GM18505 (cell line): ENCODE results near the gene TPST2.

Experiments
- ATAC-seq: cut with Tn5 transposase; IDR thresholded peaks from one replicate; pipeline ENCODE4 v1.9.1; 2021; ENCODE audit not compliant: unreplicated experiment
- POLR2A ChIP-seq: IDR thresholded peaks from 4 replicates; pipeline ENCODE4 v1.6.1; 2011; ENCODE audit warnings: borderline replicate concordance; ENCODE audit not compliant: insufficient read depth, insufficient read length; ENCODE audit errors: extremely low read depth

TPST2 gene

GRCh38 chr22:26514419-26515161 is 75.3 kb downstream of the TPST2 start:
- TF ChIP-seq POLR2A = no peak
- ATAC-seq = no peak

- no peak for ATAC-seq
These were observed 76.1 kb downstream of the TPST2 start for GRCh38 chr22:26513838-26514237.

GRCh38 chr22:26512149-26512793 is 77.7 kb downstream of the TPST2 start, which contains the start of gene TFIP11:
TSS of gene TFIP11 (minus strand) at chr22:26512473. CDS start at chr22:26510272, 2,201 bp downstream.
- TF ChIP-seq POLR2A = peak; percentile 88
- peak; percentile 84 for ATAC-seq

More at GRCh38 chr22:26513838-26514237, 76.1 kb downstream of the TPST2 start:
- TF ChIP-seq POLR2A = no peak

GRCh38 chr22:26508148-26508547 is 81.8 kb downstream of the TPST2 start:
- ATAC-seq = no peak
- no peak for TF ChIP-seq POLR2A

- no peak for ATAC-seq
- TF ChIP-seq POLR2A = no peak
These were observed 86.2 kb downstream of the TPST2 start for GRCh38 chr22:26503758-26504157.

- no peak for TF ChIP-seq POLR2A
- ATAC-seq = no peak
These were observed 87.0 kb downstream of the TPST2 start for GRCh38 chr22:26502688-26503561.

- TF ChIP-seq POLR2A = no peak
- no peak for ATAC-seq
These were observed 87.9 kb downstream of the TPST2 start for GRCh38 chr22:26501996-26502395.

GRCh38 chr22:26499188-26499703 is 90.7 kb downstream of the TPST2 start:
- no peak for TF ChIP-seq POLR2A
- no peak for ATAC-seq

- no peak for TF ChIP-seq POLR2A
- ATAC-seq = no peak
These were observed 93.5 kb downstream of the TPST2 start for GRCh38 chr22:26496456-26496855.

GRCh38 chr22:26494506-26494905 is 95.4 kb downstream of the TPST2 start:
- TF ChIP-seq POLR2A = no peak
- ATAC-seq = no peak

GRCh38 chr22:26492220-26492619 is 97.7 kb downstream of the TPST2 start:
- ATAC-seq = no peak
- no peak for TF ChIP-seq POLR2A

- no peak for TF ChIP-seq POLR2A
- no peak for ATAC-seq
These were observed 100.4 kb downstream of the TPST2 start for GRCh38 chr22:26489447-26490036.

GRCh38 chr22:26487996-26488395 is 101.9 kb downstream of the TPST2 start:
- TF ChIP-seq POLR2A = no peak
- ATAC-seq = no peak
